OCI-LY3 (cell line): ENCODE results near the gene ICA1.

ENCODE experiments used
- EZH2phosphoT487 ChIP-seq: fragments of 200-600 bp; shearing (Covaris generic); IDR thresholded peaks from 2 replicates; pipeline ENCODE4 v1.6.1; 2018; ENCODE audit warnings: antibody characterized with exemption, mixed run types, low read depth
- TF ChIP-seq, protein P1 (sequence below): fragments of 200-600, 300-600 bp; sonication (generic); IDR thresholded peaks from 2 replicates; pipeline ENCODE4 v1.5.1; 2014; ENCODE audit warnings: antibody characterized with exemption, low read length, low read depth

DNA sequence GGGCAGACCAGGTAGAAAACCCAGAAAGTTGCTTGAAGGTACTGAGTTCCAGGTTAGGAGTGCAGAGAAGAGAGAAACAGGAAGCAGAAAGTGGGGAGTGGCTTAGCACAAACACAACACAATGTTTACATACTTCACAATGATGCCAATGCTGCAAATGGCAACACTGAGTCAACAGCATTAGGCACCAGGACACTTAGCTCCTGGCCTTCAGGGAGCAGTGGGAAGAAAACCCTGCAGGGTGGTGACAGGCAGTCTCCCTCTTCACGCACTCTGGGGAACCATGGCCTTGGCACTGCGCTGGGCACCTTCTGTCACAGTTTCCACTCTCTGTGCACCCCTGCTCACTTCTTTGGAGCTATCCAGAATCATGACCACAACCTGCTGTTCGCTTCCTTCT, 7.3 kb downstream of the ICA1 start:
- TF ChIP-seq, protein P1, sequence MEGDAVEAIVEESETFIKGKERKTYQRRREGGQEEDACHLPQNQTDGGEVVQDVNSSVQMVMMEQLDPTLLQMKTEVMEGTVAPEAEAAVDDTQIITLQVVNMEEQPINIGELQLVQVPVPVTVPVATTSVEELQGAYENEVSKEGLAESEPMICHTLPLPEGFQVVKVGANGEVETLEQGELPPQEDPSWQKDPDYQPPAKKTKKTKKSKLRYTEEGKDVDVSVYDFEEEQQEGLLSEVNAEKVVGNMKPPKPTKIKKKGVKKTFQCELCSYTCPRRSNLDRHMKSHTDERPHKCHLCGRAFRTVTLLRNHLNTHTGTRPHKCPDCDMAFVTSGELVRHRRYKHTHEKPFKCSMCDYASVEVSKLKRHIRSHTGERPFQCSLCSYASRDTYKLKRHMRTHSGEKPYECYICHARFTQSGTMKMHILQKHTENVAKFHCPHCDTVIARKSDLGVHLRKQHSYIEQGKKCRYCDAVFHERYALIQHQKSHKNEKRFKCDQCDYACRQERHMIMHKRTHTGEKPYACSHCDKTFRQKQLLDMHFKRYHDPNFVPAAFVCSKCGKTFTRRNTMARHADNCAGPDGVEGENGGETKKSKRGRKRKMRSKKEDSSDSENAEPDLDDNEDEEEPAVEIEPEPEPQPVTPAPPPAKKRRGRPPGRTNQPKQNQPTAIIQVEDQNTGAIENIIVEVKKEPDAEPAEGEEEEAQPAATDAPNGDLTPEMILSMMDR: no peak
- no peak for TF ChIP-seq EZH2phosphoT487
